Calu3 (cell line): ENCODE measurements around the gene SLC39A2. TPM values are rescaled to one million over a fixed set of nuclear protein-coding genes. Genes with fewer than 3 reads are reported as not detected.
A peak's percentile ranks its signal among the peaks of the same experiment; 100 is the strongest.

Experiments
- BruUV-seq: library from RNA; stranded (reverse); fragments of 400-500 nt; replicated peaks from 2 replicates; lab custom pipeline; 2021; lab: Mats Ljungman, UMichigan
- CTCF ChIA-PET: fragments of 300-600 bp; sonication (Branson Sonifier 250); formaldehyde crosslinking; loops from one replicate; lab custom pipeline; 2022; ENCODE audit warnings: antibody characterized with exemption; lab: Charles Lee
- DNase-seq: peaks from one replicate; pipeline ENCODE4 v3.0.0; 2022
- H3K27ac Mint-ChIP-seq: one replicate; pipeline ENCODE4 v1.8.0; 2022; ENCODE audit warnings: mixed read lengths; ENCODE audit not compliant: unreplicated experiment
- H3K27me3 Mint-ChIP-seq: one replicate; pipeline ENCODE4 v1.8.0; 2022; ENCODE audit warnings: mixed read lengths; ENCODE audit not compliant: unreplicated experiment
- H3K36me3 Mint-ChIP-seq: one replicate; pipeline ENCODE4 v1.8.0; 2022; ENCODE audit warnings: mild to moderate bottlenecking, moderate library complexity, mixed read lengths; ENCODE audit not compliant: insufficient read depth, unreplicated experiment
- H3K4me1 Mint-ChIP-seq: one replicate; pipeline ENCODE4 v1.8.0; 2022; ENCODE audit warnings: mild to moderate bottlenecking, low read depth, mixed read lengths; ENCODE audit not compliant: unreplicated experiment
- H3K4me3 Mint-ChIP-seq: one replicate; pipeline ENCODE4 v1.8.0; 2022; ENCODE audit warnings: mild to moderate bottlenecking, low read depth, moderate library complexity, mixed read lengths; ENCODE audit not compliant: unreplicated experiment
- H3K9me3 Mint-ChIP-seq: one replicate; pipeline ENCODE4 v1.8.0; 2022; ENCODE audit warnings: low read depth, mixed read lengths; ENCODE audit not compliant: unreplicated experiment
- CTCF ChIP-seq: fragments of 200-600 bp; IDR thresholded peaks from one replicate; pipeline ENCODE4 v1.8.0; 2022; ENCODE audit warnings: antibody characterized with exemption; ENCODE audit not compliant: unreplicated experiment
- intact Hi-C: fragments of 100-400 bp; cut with micrococcal nuclease; formaldehyde crosslinking; loops from one replicate; pipeline ENCODE4 v1.10.0; 2022; ENCODE audit not compliant: unreplicated experiment
- total RNA-seq: library from RNA; stranded (reverse); gene quantifications from 2 replicates; pipeline ENCODE4 v1.2.3, GENCODE V29; 2022

Gene SLC39A2
- total RNA-seq, 1 experiment from 2014 or later, result not detected

GRCh38 chr14:21023817-21024584 lies 24.9 kb downstream of the SLC39A2 start:
- no TSS peak for BruUV-seq
- TF ChIP-seq CTCF, result no peak
- intact Hi-C loops, result no loop called here
- Mint-ChIP-seq H3K9me3 (no peaks in the 10 kb centered on the region), H3K4me1 (peaks cover 8% of the 10 kb centered on the region), H3K27ac (no peak overlapping the region), H3K4me3 (peak overlapping the region; percentile 63), H3K27me3 (peaks cover 28% of the 10 kb centered on the region), H3K36me3 (peaks cover 8% of the 10 kb centered on the region)
- DNase-seq, result no peak
- CTCF ChIA-PET, result interaction anchor here (0.6 to 1.3 kb wide), 5 partner anchors 9 to 340 kb away, joined by 3 to 6 read pairs (median 4); no protein-coding TSS in a partner anchor

GRCh38 chr14:21024585-21025370 lies 25.7 kb downstream of the SLC39A2 start, which contains the start of gene NDRG2:
NDRG2 (minus strand) TSS chr14:21025061; CDS start chr14:21023315, 1,746 bp downstream.
- intact Hi-C loops, result no loop called here
- peaks cover 8% of the 10 kb centered on the region for H3K36me3 Mint-ChIP-seq
- peak; percentile 69 for DNase-seq
- H3K4me1 Mint-ChIP-seq, result peaks cover 8% of the 10 kb centered on the region
- H3K27me3 Mint-ChIP-seq, result peaks cover 31% of the 10 kb centered on the region
- no peak for TF ChIP-seq CTCF
- no TSS peak for BruUV-seq
- CTCF ChIA-PET, result interaction anchor here (1.0 to 1.3 kb wide), 3 partner anchors 10 to 47 kb away, joined by 3 to 6 read pairs (median 4); no protein-coding TSS in a partner anchor
- no peaks in the 10 kb centered on the region for H3K9me3 Mint-ChIP-seq
- H3K27ac Mint-ChIP-seq, result no peak within 1 kb of the TSS
- H3K4me3 Mint-ChIP-seq, result peak within 1 kb of the TSS; percentile 63

GRCh38 chr14:21025371-21026273 lies 26.5 kb downstream of the SLC39A2 start:
- intact Hi-C loops, result no loop called here
- H3K9me3 Mint-ChIP-seq, result no peaks in the 10 kb centered on the region
- H3K4me3 Mint-ChIP-seq, result peak overlapping the region; percentile 63
- no peak overlapping the region for H3K27ac Mint-ChIP-seq
- no peak for DNase-seq
- peaks cover 8% of the 10 kb centered on the region for H3K36me3 Mint-ChIP-seq
- peaks cover 6% of the 10 kb centered on the region for H3K4me1 Mint-ChIP-seq
- BruUV-seq, result no TSS peak
- H3K27me3 Mint-ChIP-seq, result peaks cover 40% of the 10 kb centered on the region
- CTCF ChIA-PET, result interaction anchor here (1.0 kb wide), 1 partner anchor 14 kb away, joined by 4 read pairs; no protein-coding TSS in a partner anchor
- no peak for TF ChIP-seq CTCF
